ENCODE results near the gene DVL2. TPM values are rescaled to one million over a fixed set of nuclear protein-coding genes. Genes with fewer than 3 reads are reported as not detected.

DVL2 gene
- total RNA-seq, 4 donors from 2014 or later: 5.1 to 83.2 (median 53.5) TPM

DNA sequence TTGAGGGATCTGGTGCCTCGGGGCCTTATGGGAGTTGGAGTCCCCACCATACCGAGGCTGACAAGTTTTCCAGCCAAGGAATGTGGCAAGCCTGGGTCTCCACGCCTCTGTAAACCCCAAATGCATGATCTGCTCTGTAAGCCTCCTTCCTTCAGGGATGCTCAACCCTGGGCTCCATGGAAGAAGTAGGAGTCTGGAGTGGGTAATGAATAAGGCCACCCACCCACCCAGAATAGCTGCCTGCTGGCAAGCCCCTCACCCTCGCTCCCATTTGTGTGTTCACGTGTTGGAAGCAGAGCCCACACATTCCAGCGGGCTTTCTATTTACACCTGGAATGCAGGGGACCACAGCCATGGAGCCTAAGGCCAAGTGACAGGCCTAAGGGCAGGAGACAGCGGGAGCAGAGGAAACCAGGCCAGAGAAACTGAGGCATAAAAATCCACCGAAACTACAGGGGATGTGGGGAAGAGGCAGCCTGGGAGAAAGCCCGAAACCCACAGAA is 19.1 kb downstream of the DVL2 start:
- Histone ChIP-seq H3K27me3 (no peaks in the 10 kb centered on the region), H3K27ac (peak overlapping the region; percentile 92 to 97), H3K36me3 (no peaks in the 10 kb centered on the region), H3K9me3 (no peaks in the 10 kb centered on the region), H3K4me1 (peaks cover 0 to 24% of the 10 kb centered on the region in 2 donors), H3K4me3 (peak overlapping the region; percentile 39 to 71)
- no peak for DNase-seq
- no peak for TF ChIP-seq POLR2A (IDR thresholded peaks at IDR 0.05)
- no peak for TF ChIP-seq CTCF (IDR thresholded peaks at IDR 0.05)
- intact Hi-C loops (cut with DNase I; ENCODE audit: low total_unique reads): no loop called here

- H3K4me1 ChIP-seq: peaks cover 0 to 24% of the 10 kb centered on the region in 2 donors
Measured at GRCh38 chr17:7214300-7215135, 19.8 kb downstream of the DVL2 start.

DNA sequence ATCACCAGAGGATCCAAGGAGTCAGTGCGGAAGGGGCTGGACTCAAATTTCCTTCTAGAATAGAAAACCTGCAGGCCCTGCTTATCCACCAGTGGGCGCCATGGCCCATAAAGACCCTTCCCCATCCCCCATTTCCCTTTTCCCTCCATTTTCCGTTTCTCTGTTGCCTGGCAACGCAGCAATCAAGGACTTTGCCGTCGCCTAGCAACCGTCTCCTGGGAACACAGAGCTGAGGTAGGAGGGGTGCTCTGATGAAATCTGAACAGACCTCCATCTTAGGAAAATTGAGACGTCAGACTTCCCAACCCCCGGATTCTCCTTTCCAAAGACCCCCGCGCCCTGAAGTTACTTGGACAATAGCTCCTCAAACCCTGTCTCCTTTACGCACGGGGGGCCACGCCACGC is 20.4 kb downstream of the DVL2 start:
- Histone ChIP-seq H3K36me3 (no peaks in the 10 kb centered on the region), H3K4me1 (peaks cover 0 to 24% of the 10 kb centered on the region in 2 donors), H3K9me3 (no peaks in the 10 kb centered on the region), H3K27ac (peak overlapping the region; percentile 92 to 97), H3K27me3 (no peaks in the 10 kb centered on the region), H3K4me3 (peak overlapping the region; percentile 39 to 71)
- peak in 1 of 2 donors; percentile 87 for DNase-seq
- intact Hi-C loops (cut with DNase I; ENCODE audit: low total_unique reads): no loop called here
- TF ChIP-seq CTCF (IDR thresholded peaks at IDR 0.05) (peak in 2 of 4 experiments; percentile 16 to 18), POLR2A (IDR thresholded peaks at IDR 0.05) (no peak)

More at GRCh38 chr17:7214300-7215135, 19.8 kb downstream of the DVL2 start:
- no peaks in the 10 kb centered on the region for H3K36me3 ChIP-seq
- no peaks in the 10 kb centered on the region for H3K27me3 ChIP-seq
- TF ChIP-seq CTCF (IDR thresholded peaks at IDR 0.05): peak; percentile 42 to 66 (median 50)
- TF ChIP-seq POLR2A (IDR thresholded peaks at IDR 0.05): peak in 1 of 2 donors; percentile 32
- intact Hi-C loops (cut with DNase I; ENCODE audit: low total_unique reads): no loop called here
- peak; percentile 99 for DNase-seq
- peak overlapping the region; percentile 92 to 97 for H3K27ac ChIP-seq
- peak overlapping the region; percentile 39 to 71 for H3K4me3 ChIP-seq
- H3K9me3 ChIP-seq: no peaks in the 10 kb centered on the region

DNA sequence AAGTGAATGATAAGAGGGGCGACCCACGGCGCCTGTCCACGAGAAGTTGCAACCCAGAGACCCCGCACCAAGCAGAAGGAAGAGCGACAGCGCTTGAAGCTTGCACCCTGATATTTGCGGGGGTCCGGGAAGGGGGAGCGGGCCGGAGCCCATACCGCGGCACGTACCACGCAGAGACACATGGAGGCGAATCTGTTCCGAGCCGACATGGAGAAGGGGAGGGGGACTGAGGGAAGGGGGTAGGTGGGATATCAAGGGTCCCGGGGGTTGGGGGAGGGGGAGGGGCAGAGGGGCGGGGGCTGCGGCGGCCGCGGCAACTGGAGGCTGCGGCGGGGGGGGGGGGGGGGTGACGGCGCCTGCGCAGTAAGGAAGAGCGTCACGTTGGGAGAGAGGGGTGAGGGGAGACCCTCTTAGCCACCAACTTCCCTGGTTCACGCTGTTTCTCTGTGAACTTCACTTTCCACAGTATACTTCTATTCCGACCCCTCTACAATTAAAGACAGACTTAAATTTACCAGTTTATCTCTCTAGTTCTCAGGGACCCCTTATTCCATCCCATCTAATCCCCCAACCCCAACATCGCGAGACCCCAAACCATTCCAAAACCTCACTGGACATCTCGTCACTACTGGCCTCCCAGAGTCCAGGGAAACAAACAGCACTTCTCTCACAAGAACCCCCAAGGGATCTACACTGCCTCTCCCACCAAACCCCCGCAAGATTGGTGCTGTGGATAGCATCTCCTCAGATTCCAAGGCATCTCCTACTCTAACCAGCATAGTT is 22.6 kb downstream of the DVL2 start:
- Histone ChIP-seq H3K4me1 (peaks cover 0 to 31% of the 10 kb centered on the region in 2 donors), H3K27ac (peak overlapping the region in 1 of 2 donors; percentile 25), H3K36me3 (no peaks in the 10 kb centered on the region), H3K27me3 (no peaks in the 10 kb centered on the region), H3K9me3 (no peaks in the 10 kb centered on the region), H3K4me3 (peak overlapping the region in 1 of 2 donors; percentile 8)
- DNase-seq: no peak
- intact Hi-C loops (cut with DNase I; ENCODE audit: low total_unique reads): no loop called here
- TF ChIP-seq POLR2A (IDR thresholded peaks at IDR 0.05) (no peak), CTCF (IDR thresholded peaks at IDR 0.05) (no peak)
